GM12873 (cell line): Measurements from ENCODE around the gene BCL2.

ENCODE experiments used
- CTCF ChIP-seq: IDR thresholded peaks from 2 replicates; pipeline ENCODE4 v1.5.1; 2012; ENCODE audit warnings: low read depth, mild to moderate bottlenecking, moderate library complexity, low read length, control low read depth; ENCODE audit not compliant: insufficient read depth; ENCODE audit errors: missing control alignments

BCL2 gene

GRCh38 chr18:63207835-63208234 lies 111.7 kb downstream of the BCL2 start:
- TF ChIP-seq CTCF, result no peak

GRCh38 chr18:63207143-63207790 lies 112.3 kb downstream of the BCL2 start:
- no peak for TF ChIP-seq CTCF

- TF ChIP-seq CTCF, result no peak
Measured at GRCh38 chr18:63206433-63207142, 113.0 kb downstream of the BCL2 start.

GRCh38 chr18:63205791-63206252 lies 113.7 kb downstream of the BCL2 start:
- TF ChIP-seq CTCF, result no peak

- TF ChIP-seq CTCF, result no peak
Measured at GRCh38 chr18:63203497-63203896, 116.1 kb downstream of the BCL2 start.

- TF ChIP-seq CTCF, result no peak
Measured at GRCh38 chr18:63202828-63203227, 116.7 kb downstream of the BCL2 start.

- no peak for TF ChIP-seq CTCF
Measured at GRCh38 chr18:63199743-63200241, 119.8 kb downstream of the BCL2 start.
